Testis (tissue), 2 donors: ENCODE measurements around the gene PHF13.

ENCODE experiments used
- CTCF ChIP-seq, 3 experiments: fragments of 450-650 bp in 2 of 3; fragments of 200-600 bp in 1 of 3; sonication (generic) in 1 of 3; IDR thresholded peaks; one replicate each; pipeline ENCODE4 v1.5.1; 2016 to 2019; ENCODE audit warnings: antibody characterized with exemption in 3 of 3, mild to moderate bottlenecking in 2 of 3, moderate library complexity in 1 of 3
- POLR2A ChIP-seq: fragments of 450-650 bp; IDR thresholded peaks from one replicate; pipeline ENCODE4 v1.6.1; 2017; ENCODE audit warnings: antibody characterized with exemption, mild to moderate bottlenecking, moderate library complexity

GRCh38 chr1:6652986-6653385 is 39.5 kb downstream of the PHF13 start:
- no peak for TF ChIP-seq CTCF (IDR thresholded peaks at IDR 0.05)
- no peak for TF ChIP-seq POLR2A
